IMR-90 (cell line): Measurements from ENCODE around the gene MYO9A. TPM values are rescaled to one million over a fixed set of nuclear protein-coding genes. Genes with fewer than 3 reads are reported as not detected.

ENCODE experiments used
- ATAC-seq: fragments of 200-7000 bp; cut with Tn5 transposase; 2 replicates; pipeline ENCODE4 v1.9.1; 2020; ENCODE audit warnings: low read depth, mild to moderate bottlenecking, moderate library complexity
- BruUV-seq: library from RNA; stranded (reverse); fragments of 400-500 nt; replicated peaks from 2 replicates; lab custom pipeline; 2021; lab: Mats Ljungman, UMichigan
- CTCF ChIA-PET: fragments of 300-600 bp; formaldehyde crosslinking; extraction: SDS; loops from one replicate; lab custom pipeline; 2021; ENCODE audit warnings: antibody characterized with exemption; lab: Yijun Ruan, JAX
- POLR2A ChIA-PET: fragments of 300-600 bp; sonication (Branson Sonifier 250); formaldehyde crosslinking; loops from one replicate; lab custom pipeline; 2022; ENCODE audit warnings: antibody characterized with exemption; ENCODE audit not compliant: unreplicated experiment; lab: Charles Lee
- DNase-seq: peaks from one replicate; pipeline ENCODE4 v3.0.0; 2013
- H2AFZ ChIP-seq: replicated peaks from 2 replicates; pipeline ENCODE3; 2013; ENCODE audit warnings: low read length, mild to moderate bottlenecking; ENCODE audit not compliant: poor library complexity
- H2AK5ac ChIP-seq: 2 replicates; pipeline ENCODE4 v1.6.1; 2013; ENCODE audit warnings: low read depth, low read length, inconsistent platforms
- H2AK9ac ChIP-seq: replicated peaks from 2 replicates; pipeline ENCODE3; 2013; ENCODE audit warnings: mild to moderate bottlenecking, low read depth, low read length, moderate library complexity; ENCODE audit not compliant: poor library complexity
- H2BK120ac ChIP-seq: 2 replicates; pipeline ENCODE4 v1.6.1; 2013; ENCODE audit warnings: low read depth, low read length, inconsistent platforms
- H2BK15ac ChIP-seq: 3 replicates; pipeline ENCODE4 v1.6.1; 2013; ENCODE audit warnings: low read depth, low read length, inconsistent platforms
- H2BK20ac ChIP-seq: 2 replicates; pipeline ENCODE4 v1.6.1; 2013; ENCODE audit warnings: low read depth, mild to moderate bottlenecking, inconsistent platforms, low read length, moderate library complexity
- H2BK5ac ChIP-seq: 2 replicates; pipeline ENCODE4 v1.6.1; 2013; ENCODE audit warnings: mild to moderate bottlenecking, low read depth, low read length, inconsistent platforms; ENCODE audit not compliant: poor library complexity, severe bottlenecking
- H3K14ac ChIP-seq: replicated peaks from 2 replicates; pipeline ENCODE4 v1.6.1; 2013; ENCODE audit warnings: low read depth, low read length, inconsistent platforms
- H3K18ac ChIP-seq: 2 replicates; pipeline ENCODE4 v1.6.1; 2013; ENCODE audit warnings: low read depth, low read length, control low read depth
- H3K23ac ChIP-seq: 2 replicates; pipeline ENCODE4 v1.6.1; 2013; ENCODE audit warnings: low read depth, low read length, inconsistent platforms
- H3K27ac ChIP-seq: 2 replicates; pipeline ENCODE4 v1.5.1; 2013; ENCODE audit warnings: mild to moderate bottlenecking, control low read depth, low read length; ENCODE audit not compliant: insufficient read depth
- H3K27me3 ChIP-seq: 2 replicates; pipeline ENCODE4 v1.6.1; 2013; ENCODE audit warnings: low read length; ENCODE audit not compliant: control insufficient read depth, insufficient read depth
- H3K36me3 ChIP-seq: 2 replicates; pipeline ENCODE4 v1.6.1; 2013; ENCODE audit warnings: low read length, mixed read lengths; ENCODE audit not compliant: control insufficient read depth, insufficient read depth
- H3K4ac ChIP-seq: 2 replicates; pipeline ENCODE4 v1.6.1; 2013; ENCODE audit warnings: low read depth, low read length, inconsistent platforms
- H3K4me1 ChIP-seq: 2 replicates; pipeline ENCODE4 v1.6.1; 2013; ENCODE audit warnings: low read length, mixed read lengths; ENCODE audit not compliant: control insufficient read depth, insufficient read depth
- H3K4me2 ChIP-seq: 2 replicates; pipeline ENCODE4 v1.6.1; 2013; ENCODE audit warnings: low read depth, mild to moderate bottlenecking, control low read depth, low read length, moderate library complexity
- H3K4me3 ChIP-seq: 2 replicates; pipeline ENCODE4 v1.5.1; 2013; ENCODE audit warnings: low read depth, mild to moderate bottlenecking, control low read depth, low read length, moderate library complexity; ENCODE audit not compliant: insufficient read depth
- H3K56ac ChIP-seq: 2 replicates; pipeline ENCODE4 v1.6.1; 2013; ENCODE audit warnings: low read length, inconsistent platforms; ENCODE audit not compliant: insufficient read depth; ENCODE audit errors: extremely low read depth
- H3K79me1 ChIP-seq, 2 experiments: 2 replicates each; pipeline ENCODE4 v1.6.1; 2013; ENCODE audit warnings: low read length in 2 of 2, inconsistent platforms in 1 of 2, low read depth in 1 of 2
- H3K9ac ChIP-seq: 2 replicates; pipeline ENCODE4 v1.6.1; 2013; ENCODE audit warnings: low read depth, low read length, control low read depth
- H3K9me1 ChIP-seq: 2 replicates; pipeline ENCODE4 v1.6.1; 2013; ENCODE audit warnings: low read length, inconsistent platforms; ENCODE audit not compliant: insufficient read depth
- H3K9me3 ChIP-seq: 2 replicates; pipeline ENCODE4 v1.6.1; 2013; ENCODE audit warnings: low read length; ENCODE audit not compliant: control insufficient read depth, insufficient read depth
- H4K20me1 ChIP-seq: 2 replicates; pipeline ENCODE4 v1.6.1; 2013; ENCODE audit warnings: low read length, inconsistent platforms; ENCODE audit not compliant: insufficient read depth
- H4K5ac ChIP-seq: 2 replicates; pipeline ENCODE4 v1.6.1; 2013; ENCODE audit warnings: mild to moderate bottlenecking, low read depth, low read length, control low read depth
- H4K8ac ChIP-seq, 2 experiments: 2 replicates each; pipeline ENCODE4 v1.6.1; 2013; ENCODE audit warnings: low read depth in 2 of 2, low read length in 2 of 2, control low read depth in 1 of 2, inconsistent platforms in 1 of 2
- H4K91ac ChIP-seq: 2 replicates; pipeline ENCODE4 v1.6.1; 2013; ENCODE audit warnings: low read depth, low read length, inconsistent platforms; ENCODE audit not compliant: insufficient read depth
- CEBPB ChIP-seq: IDR thresholded peaks from 2 replicates; pipeline ENCODE4 v1.6.1; 2012; ENCODE audit warnings: low read depth, low read length, improper control_type of control experiment
- CHD1 ChIP-seq: IDR thresholded peaks from 2 replicates; pipeline ENCODE4 v1.6.1; 2012; ENCODE audit warnings: low read depth, low read length, improper control_type of control experiment
- MAFK ChIP-seq: IDR thresholded peaks from 2 replicates; pipeline ENCODE4 v1.6.1; 2012; ENCODE audit warnings: low read depth, low read length, improper control_type of control experiment
- MAZ ChIP-seq: IDR thresholded peaks from 2 replicates; pipeline ENCODE4 v1.6.1; 2012; ENCODE audit warnings: low read depth, mild to moderate bottlenecking, low read length, improper control_type of control experiment, moderate library complexity, borderline replicate concordance
- MXI1 ChIP-seq: IDR thresholded peaks from 2 replicates; pipeline ENCODE4 v1.6.1; 2012; ENCODE audit warnings: low read depth, mild to moderate bottlenecking, low read length, moderate library complexity, borderline replicate concordance
- RCOR1 ChIP-seq: IDR thresholded peaks from 2 replicates; pipeline ENCODE4 v1.6.1; 2012; ENCODE audit warnings: mild to moderate bottlenecking, low read length, improper control_type of control experiment; ENCODE audit not compliant: insufficient replicate concordance
- SMC3 ChIP-seq: fragments of 150-350 bp; IDR thresholded peaks from 2 replicates; pipeline ENCODE4 v1.6.1; 2016; ENCODE audit warnings: low read depth, mild to moderate bottlenecking, antibody characterized with exemption, low read length, moderate library complexity
- WGBS, 2 experiments: methylation state at CpG; one replicate each; pipeline versions ENCODE4 v1.1.5 to v1.1.7; 2013; ENCODE audit warnings: missing lambda C conversion rate in 2 of 2; ENCODE audit not compliant: insufficient read length in 1 of 2; ENCODE audit errors: extremely low coverage in 2 of 2; 5-methylcytosine and 5-hydroxymethylcytosine counted together
- dilution Hi-C: fragments of 300-500 bp; cut with HindIII; formaldehyde crosslinking; loops from one replicate; pipeline ENCODE4 v1.14.3; 2018; ENCODE audit warnings: low sequenced_read_pairs; ENCODE audit not compliant: unreplicated experiment
- in situ Hi-C: fragments of 300-500 bp; cut with MboI; formaldehyde crosslinking; loops from 3 replicates; pipeline ENCODE4 v1.14.3; 2019; ENCODE audit warnings: low sequenced_read_pairs, inconsistent platforms, mixed read lengths
- intact Hi-C: fragments of 100-400 bp; cut with micrococcal nuclease; formaldehyde crosslinking; loops from 2 replicates; pipeline ENCODE4 v1.10.0; 2022
- polyA plus RNA-seq, 3 experiments: library from polyadenylated mRNA; depleted of rRNA; stranded (reverse); fragments of >200 nt; gene quantifications; 2 replicates each; pipeline ENCODE4 v1.2.3, GENCODE V29; 2012; ENCODE audit warnings: low replicate concordance in 1 of 3
- total RNA-seq: library from RNA; depleted of rRNA; stranded (reverse); fragments of >200 nt; gene quantifications from 2 replicates; pipeline ENCODE4 v1.2.3, GENCODE V29; 2012

MYO9A gene
- total and polyA plus RNA-seq, 2 of the 4 experiments (the other 2 are of a cell fraction), result 6.0 to 49.5 TPM

GRCh38 chr15:71939981-71940588 is 177.9 kb downstream of the MYO9A start:
- Histone ChIP-seq H2AK5ac (no peak overlapping the region), H3K27ac (no peak overlapping the region), H2BK20ac (no peak overlapping the region), H3K79me1 (no peaks in the 10 kb centered on the region), H3K4me2 (no peak overlapping the region), H4K5ac (no peak overlapping the region), H3K9me1 (no peaks in the 10 kb centered on the region), H3K4me1 (no peaks in the 10 kb centered on the region), H3K27me3 (no peaks in the 10 kb centered on the region), H2AFZ (no peak overlapping the region), H4K20me1 (no peaks in the 10 kb centered on the region), H3K9me3 (no peaks in the 10 kb centered on the region), H2BK120ac (no peak overlapping the region), H4K91ac (no peak overlapping the region), H3K36me3 (no peaks in the 10 kb centered on the region), H3K9ac (no peak overlapping the region), H4K8ac (no peak overlapping the region), H3K4me3 (no peak overlapping the region), H3K18ac (no peak overlapping the region), H2AK9ac (no peak overlapping the region), H2BK15ac (no peak overlapping the region), H2BK5ac (no peak overlapping the region), H3K56ac (no peak overlapping the region), H3K23ac (no peak overlapping the region), H3K14ac (no peak overlapping the region), H3K4ac (no peak overlapping the region)
- POLR2A ChIA-PET, result no interaction called here
- ATAC-seq (no peak), DNase-seq (peak; percentile 9)
- intact Hi-C loops (no loop called here), in situ Hi-C loops (no loop called here), dilution Hi-C loops (no loop called here)
- no TSS peak for BruUV-seq
- TF ChIP-seq SMC3 (no peak), RCOR1 (no peak), MAZ (no peak), MXI1 (no peak), CEBPB (no peak), MAFK (no peak), CHD1 (no peak)
- 48% methylated on average over 2 of the region's 6 CpGs; no CpG with 5 or more reads in 1 of the 2 experiments for WGBS, 2 experiments
- CTCF ChIA-PET, result no interaction called here
